ENCODE data around the gene PARP12.

PARP12 gene

GRCh38 chr7:140045697-140046096, 17.1 kb downstream of the PARP12 start:
- no peak for DNase-seq (ENCODE audit: low read depth, low spot score)
- no peaks in the 10 kb centered on the region for H3K4me1 ChIP-seq (ENCODE audit: insufficient read depth, insufficient read length)
- H3K9me3 ChIP-seq (ENCODE audit: insufficient read depth, low read length) = no peaks in the 10 kb centered on the region
- no peak overlapping the region for H3K9ac ChIP-seq (ENCODE audit: insufficient read length, low read depth)
- H3K36me3 ChIP-seq (ENCODE audit: insufficient read depth, insufficient read length, low read length) = no peaks in the 10 kb centered on the region
- TF ChIP-seq SUZ12 (IDR thresholded peaks at IDR 0.05; ENCODE audit: extremely low read depth, insufficient read depth, insufficient read length) (no peak), ZNF274 (IDR thresholded peaks at IDR 0.05; ENCODE audit: low read depth, low read length) (no peak), YY1 (IDR thresholded peaks at IDR 0.05; ENCODE audit: insufficient read depth, insufficient read length) (no peak)
- H3K27me3 ChIP-seq (ENCODE audit: insufficient read depth, insufficient read length) = no peaks in the 10 kb centered on the region
- H3K4me3 ChIP-seq (ENCODE audit: insufficient read length, low read depth) = no peak overlapping the region

- Histone ChIP-seq H3K27me3 (ENCODE audit: insufficient read depth, insufficient read length) (no peaks in the 10 kb centered on the region), H3K9me3 (ENCODE audit: insufficient read depth, low read length) (no peaks in the 10 kb centered on the region), H3K36me3 (ENCODE audit: insufficient read depth, insufficient read length, low read length) (peaks cover 3% of the 10 kb centered on the region), H3K4me1 (ENCODE audit: insufficient read depth, insufficient read length) (no peaks in the 10 kb centered on the region), H3K9ac (ENCODE audit: insufficient read length, low read depth) (no peak overlapping the region), H3K4me3 (ENCODE audit: insufficient read length, low read depth) (no peak overlapping the region)
- no peak for TF ChIP-seq SUZ12 (IDR thresholded peaks at IDR 0.05; ENCODE audit: extremely low read depth, insufficient read depth, insufficient read length)
- no peak for TF ChIP-seq YY1 (IDR thresholded peaks at IDR 0.05; ENCODE audit: insufficient read depth, insufficient read length)
- no peak for TF ChIP-seq ZNF274 (IDR thresholded peaks at IDR 0.05; ENCODE audit: low read depth, low read length)
- DNase-seq (ENCODE audit: low read depth, low spot score) = no peak
These were observed 18.5 kb downstream of the PARP12 start for GRCh38 chr7:140044251-140044650.

- TF ChIP-seq SUZ12 (IDR thresholded peaks at IDR 0.05; ENCODE audit: extremely low read depth, insufficient read depth, insufficient read length) (no peak), YY1 (IDR thresholded peaks at IDR 0.05; ENCODE audit: insufficient read depth, insufficient read length) (no peak)
- Histone ChIP-seq H3K9me3 (ENCODE audit: insufficient read depth, low read length) (no peaks in the 10 kb centered on the region), H3K27me3 (ENCODE audit: insufficient read depth, insufficient read length) (no peaks in the 10 kb centered on the region), H3K36me3 (ENCODE audit: insufficient read depth, insufficient read length, low read length) (peaks cover 9% of the 10 kb centered on the region), H3K4me1 (ENCODE audit: insufficient read depth, insufficient read length) (no peaks in the 10 kb centered on the region), H3K9ac (ENCODE audit: insufficient read length, low read depth) (no peak overlapping the region), H3K4me3 (ENCODE audit: insufficient read length, low read depth) (no peak overlapping the region)
- DNase-seq (ENCODE audit: low read depth, low spot score) = no peak
These were observed 20.4 kb downstream of the PARP12 start for GRCh38 chr7:140042386-140042670.

- no peak overlapping the region for H3K4me3 ChIP-seq (ENCODE audit: insufficient read length, low read depth)
- no peak for DNase-seq (ENCODE audit: low read depth, low spot score)
- H3K9ac ChIP-seq (ENCODE audit: insufficient read length, low read depth) = no peak overlapping the region
- no peaks in the 10 kb centered on the region for H3K27me3 ChIP-seq (ENCODE audit: insufficient read depth, insufficient read length)
- H3K9me3 ChIP-seq (ENCODE audit: insufficient read depth, low read length) = no peaks in the 10 kb centered on the region
- H3K36me3 ChIP-seq (ENCODE audit: insufficient read depth, insufficient read length, low read length) = peaks cover 12% of the 10 kb centered on the region
- no peaks in the 10 kb centered on the region for H3K4me1 ChIP-seq (ENCODE audit: insufficient read depth, insufficient read length)
- TF ChIP-seq ZNF274 (IDR thresholded peaks at IDR 0.05; ENCODE audit: low read depth, low read length) = no peak
These were observed 20.9 kb downstream of the PARP12 start for GRCh38 chr7:140041659-140042385.

GRCh38 chr7:140039896-140040295, 22.9 kb downstream of the PARP12 start:
- H3K9me3 ChIP-seq (ENCODE audit: insufficient read depth, low read length) = no peaks in the 10 kb centered on the region
- peaks cover 12% of the 10 kb centered on the region for H3K36me3 ChIP-seq (ENCODE audit: insufficient read depth, insufficient read length, low read length)
- no peak overlapping the region for H3K4me3 ChIP-seq (ENCODE audit: insufficient read length, low read depth)
- TF ChIP-seq SUZ12 (IDR thresholded peaks at IDR 0.05; ENCODE audit: extremely low read depth, insufficient read depth, insufficient read length) = no peak
- no peak for TF ChIP-seq YY1 (IDR thresholded peaks at IDR 0.05; ENCODE audit: insufficient read depth, insufficient read length)
- no peak for TF ChIP-seq ZNF274 (IDR thresholded peaks at IDR 0.05; ENCODE audit: low read depth, low read length)
- no peak for DNase-seq (ENCODE audit: low read depth, low spot score)
- H3K4me1 ChIP-seq (ENCODE audit: insufficient read depth, insufficient read length) = no peaks in the 10 kb centered on the region
- no peak overlapping the region for H3K9ac ChIP-seq (ENCODE audit: insufficient read length, low read depth)
- H3K27me3 ChIP-seq (ENCODE audit: insufficient read depth, insufficient read length) = no peaks in the 10 kb centered on the region

GRCh38 chr7:140039066-140039465, 23.7 kb downstream of the PARP12 start:
- no peak overlapping the region for H3K9ac ChIP-seq (ENCODE audit: insufficient read length, low read depth)
- H3K4me1 ChIP-seq (ENCODE audit: insufficient read depth, insufficient read length) = no peaks in the 10 kb centered on the region
- no peak overlapping the region for H3K4me3 ChIP-seq (ENCODE audit: insufficient read length, low read depth)
- DNase-seq (ENCODE audit: low read depth, low spot score) = no peak
- TF ChIP-seq SUZ12 (IDR thresholded peaks at IDR 0.05; ENCODE audit: extremely low read depth, insufficient read depth, insufficient read length) = no peak
- no peak for TF ChIP-seq ZNF274 (IDR thresholded peaks at IDR 0.05; ENCODE audit: low read depth, low read length)
- no peak for TF ChIP-seq YY1 (IDR thresholded peaks at IDR 0.05; ENCODE audit: insufficient read depth, insufficient read length)
- H3K9me3 ChIP-seq (ENCODE audit: insufficient read depth, low read length) = no peaks in the 10 kb centered on the region
- peaks cover 12% of the 10 kb centered on the region for H3K36me3 ChIP-seq (ENCODE audit: insufficient read depth, insufficient read length, low read length)
- no peaks in the 10 kb centered on the region for H3K27me3 ChIP-seq (ENCODE audit: insufficient read depth, insufficient read length)

GRCh38 chr7:140036224-140036962, 26.4 kb downstream of the PARP12 start:
- H3K4me1 ChIP-seq (ENCODE audit: insufficient read depth, insufficient read length) = no peaks in the 10 kb centered on the region
- no peaks in the 10 kb centered on the region for H3K27me3 ChIP-seq (ENCODE audit: insufficient read depth, insufficient read length)
- no peak overlapping the region for H3K4me3 ChIP-seq (ENCODE audit: insufficient read length, low read depth)
- H3K9ac ChIP-seq (ENCODE audit: insufficient read length, low read depth) = no peak overlapping the region
- H3K9me3 ChIP-seq (ENCODE audit: insufficient read depth, low read length) = no peaks in the 10 kb centered on the region
- peaks cover 14% of the 10 kb centered on the region for H3K36me3 ChIP-seq (ENCODE audit: insufficient read depth, insufficient read length, low read length)
- TF ChIP-seq ZNF274 (IDR thresholded peaks at IDR 0.05; ENCODE audit: low read depth, low read length) = no peak
- TF ChIP-seq YY1 (IDR thresholded peaks at IDR 0.05; ENCODE audit: insufficient read depth, insufficient read length) = no peak
- TF ChIP-seq SUZ12 (IDR thresholded peaks at IDR 0.05; ENCODE audit: extremely low read depth, insufficient read depth, insufficient read length) = no peak
- no peak for DNase-seq (ENCODE audit: low read depth, low spot score)
